Measurements from ENCODE around the gene MKI67.

DNA sequence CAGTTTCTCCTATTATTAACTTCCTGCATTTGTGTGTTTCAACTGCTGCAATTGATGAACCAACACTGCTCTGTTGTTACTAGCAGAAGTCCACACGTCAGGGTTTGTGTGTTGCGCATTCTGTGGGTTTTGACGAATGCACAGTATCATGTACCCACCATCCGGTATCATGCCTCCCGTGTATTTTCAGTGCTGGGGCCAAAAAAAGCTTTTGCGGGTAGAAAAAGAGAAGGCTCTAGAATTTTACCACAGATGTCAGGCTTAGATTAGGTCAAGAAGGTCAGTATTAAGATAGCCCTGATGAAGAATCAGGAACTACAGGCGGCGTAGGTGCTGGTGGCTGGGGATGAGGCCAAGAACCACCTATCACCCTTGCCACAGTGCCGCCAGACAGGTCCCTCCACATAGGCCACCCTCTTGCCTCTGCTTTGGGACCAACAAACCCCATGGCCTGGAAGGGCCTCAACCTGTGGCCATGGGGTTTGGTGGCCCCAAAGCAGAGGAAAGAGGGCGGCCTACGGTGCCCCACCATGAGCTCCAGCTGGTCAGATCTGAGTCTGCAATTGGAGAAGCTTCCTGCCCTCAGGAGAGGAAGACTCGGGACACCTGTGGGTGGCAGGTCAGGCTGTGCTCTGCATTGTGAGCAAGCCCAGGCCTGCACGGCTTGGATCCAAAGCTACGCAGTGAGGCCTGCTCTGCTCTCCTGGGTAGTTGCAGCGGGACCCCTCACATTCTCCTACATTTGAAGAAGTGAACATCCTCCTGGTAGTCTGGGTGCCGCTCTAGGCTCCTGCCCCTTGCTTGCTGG, 71.9 kb downstream of the MKI67 start:
- TF ChIP-seq, protein P1, sequence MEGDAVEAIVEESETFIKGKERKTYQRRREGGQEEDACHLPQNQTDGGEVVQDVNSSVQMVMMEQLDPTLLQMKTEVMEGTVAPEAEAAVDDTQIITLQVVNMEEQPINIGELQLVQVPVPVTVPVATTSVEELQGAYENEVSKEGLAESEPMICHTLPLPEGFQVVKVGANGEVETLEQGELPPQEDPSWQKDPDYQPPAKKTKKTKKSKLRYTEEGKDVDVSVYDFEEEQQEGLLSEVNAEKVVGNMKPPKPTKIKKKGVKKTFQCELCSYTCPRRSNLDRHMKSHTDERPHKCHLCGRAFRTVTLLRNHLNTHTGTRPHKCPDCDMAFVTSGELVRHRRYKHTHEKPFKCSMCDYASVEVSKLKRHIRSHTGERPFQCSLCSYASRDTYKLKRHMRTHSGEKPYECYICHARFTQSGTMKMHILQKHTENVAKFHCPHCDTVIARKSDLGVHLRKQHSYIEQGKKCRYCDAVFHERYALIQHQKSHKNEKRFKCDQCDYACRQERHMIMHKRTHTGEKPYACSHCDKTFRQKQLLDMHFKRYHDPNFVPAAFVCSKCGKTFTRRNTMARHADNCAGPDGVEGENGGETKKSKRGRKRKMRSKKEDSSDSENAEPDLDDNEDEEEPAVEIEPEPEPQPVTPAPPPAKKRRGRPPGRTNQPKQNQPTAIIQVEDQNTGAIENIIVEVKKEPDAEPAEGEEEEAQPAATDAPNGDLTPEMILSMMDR (IDR thresholded peaks at IDR 0.05) = no peak
- peak in 1 of 4 donors; percentile 24 for TF ChIP-seq POLR2A (IDR thresholded peaks at IDR 0.05)
